Tibial artery (tissue), 4 donors: Measurements from ENCODE around the gene SEC14L5.

Experiments
- DNase-seq, 2 donors: peaks; one replicate each; pipeline ENCODE4 v3.0.0-alpha.2; 2019
- H3K27ac ChIP-seq, 2 donors: fragments of 200-600 bp; sonication (generic) in 1 of 2; 1 replicate in 1 of 2; 2 replicates in 1 of 2; pipeline ENCODE4 v1.5.1; 2018 to 2019; ENCODE audit warnings: mild to moderate bottlenecking in 1 of 2
- H3K27me3 ChIP-seq, 2 donors: fragments of 200-600 bp; sonication (generic) in 1 of 2; one replicate each; pipeline versions ENCODE4 v1.5.1 to v1.6.0; 2016 to 2019
- H3K36me3 ChIP-seq, 3 donors: fragments of 200-600 bp; sonication (generic) in 2 of 3; one replicate each; pipeline ENCODE4 v1.5.1; 2016 to 2019; ENCODE audit warnings: mild to moderate bottlenecking in 2 of 3
- H3K4me1 ChIP-seq, 4 donors: fragments of 200-600 bp; sonication (generic) in 2 of 4; 1 replicate in 3 of 4; 2 replicates in 1 of 4; pipeline ENCODE4 v1.5.1; 2016 to 2019
- H3K4me3 ChIP-seq, 2 donors: fragments of 200-600 bp; sonication (generic) in 1 of 2; 1 replicate in 1 of 2; 2 replicates in 1 of 2; pipeline ENCODE4 v1.5.1; 2018 to 2019; ENCODE audit warnings: mild to moderate bottlenecking in 2 of 2
- H3K9me3 ChIP-seq, 3 donors: fragments of 200-600 bp; sonication (generic) in 1 of 3; one replicate each; pipeline ENCODE4 v1.5.1; 2016 to 2019
- CTCF ChIP-seq, 2 experiments: fragments of 200-600 bp in 1 of 2; fragments of 450-650 bp in 1 of 2; IDR thresholded peaks; one replicate each; pipeline ENCODE4 v1.5.1; 2017 to 2019; ENCODE audit warnings: antibody characterized with exemption in 2 of 2, mild to moderate bottlenecking in 1 of 2, moderate library complexity in 1 of 2
- intact Hi-C: fragments of 100-400 bp; cut with DNase I; formaldehyde crosslinking; loops from one replicate; pipeline ENCODE4 v1.15.0; 2023; ENCODE audit warnings: low total_unique reads

The SEC14L5 gene

GRCh38 chr16:4936181-4936990 is 21.7 kb upstream of the SEC14L5 start:
- peaks cover 0 to 7% (median 0%) of the 10 kb centered on the region in 3 donors for H3K36me3 ChIP-seq
- DNase-seq = peak; percentile 45 to 74
- H3K27me3 ChIP-seq = peaks cover 0 to 33% of the 10 kb centered on the region in 2 donors
- H3K4me1 ChIP-seq = peaks cover 0 to 43% (median 36%) of the 10 kb centered on the region in 4 donors
- H3K27ac ChIP-seq = peak overlapping the region; percentile 60 to 74
- intact Hi-C loops = no loop called here
- H3K9me3 ChIP-seq = no peaks in the 10 kb centered on the region
- TF ChIP-seq CTCF (IDR thresholded peaks at IDR 0.05) = peak in 1 of 2 experiments; percentile 11
- peak overlapping the region; percentile 59 to 62 for H3K4me3 ChIP-seq

GRCh38 chr16:4936991-4937781 is 20.9 kb upstream of the SEC14L5 start, which contains the start of gene PPL:
PPL (minus strand) TSS chr16:4937148; CDS start chr16:4937045, 103 bp downstream.
- no peak for TF ChIP-seq CTCF (IDR thresholded peaks at IDR 0.05)
- Histone ChIP-seq H3K4me1 (peaks cover 0 to 45% (median 36%) of the 10 kb centered on the region in 4 donors), H3K36me3 (no peaks in the 10 kb centered on the region), H3K27ac (peak within 1 kb of the TSS; percentile 60 to 74), H3K27me3 (peaks cover 0 to 33% of the 10 kb centered on the region in 2 donors), H3K4me3 (peak within 1 kb of the TSS; percentile 59 to 62), H3K9me3 (no peaks in the 10 kb centered on the region)
- DNase-seq = peak; percentile 61 to 82
- intact Hi-C loops = no loop called here

GRCh38 chr16:4937782-4938682 is 20.1 kb upstream of the SEC14L5 start:
- peaks cover 0 to 32% of the 10 kb centered on the region in 2 donors for H3K27me3 ChIP-seq
- H3K4me1 ChIP-seq = peaks cover 0 to 54% (median 44%) of the 10 kb centered on the region in 4 donors
- no peak for TF ChIP-seq CTCF (IDR thresholded peaks at IDR 0.05)
- intact Hi-C loops = no loop called here
- no peaks in the 10 kb centered on the region for H3K9me3 ChIP-seq
- H3K4me3 ChIP-seq = peak overlapping the region in 1 of 2 donors; percentile 62
- no peaks in the 10 kb centered on the region for H3K36me3 ChIP-seq
- peak overlapping the region in 1 of 2 donors; percentile 74 for H3K27ac ChIP-seq
- no peak for DNase-seq

- Histone ChIP-seq H3K36me3 (no peaks in the 10 kb centered on the region), H3K27ac (no peak overlapping the region), H3K27me3 (peaks cover 0 to 29% of the 10 kb centered on the region in 2 donors), H3K4me1 (peaks cover 0 to 57% (median 51%) of the 10 kb centered on the region in 4 donors), H3K4me3 (no peak overlapping the region), H3K9me3 (no peaks in the 10 kb centered on the region)
- TF ChIP-seq CTCF (IDR thresholded peaks at IDR 0.05) = no peak
- intact Hi-C loops = no loop called here
- DNase-seq = no peak
Measured at GRCh38 chr16:4938683-4939030, 19.5 kb upstream of the SEC14L5 start.

GRCh38 chr16:4940719-4941118 is 17.4 kb upstream of the SEC14L5 start:
- Histone ChIP-seq H3K4me1 (peaks cover 0 to 57% (median 52%) of the 10 kb centered on the region in 4 donors), H3K27me3 (peaks cover 0 to 18% of the 10 kb centered on the region in 2 donors), H3K36me3 (no peaks in the 10 kb centered on the region), H3K27ac (no peak overlapping the region), H3K9me3 (no peaks in the 10 kb centered on the region), H3K4me3 (no peak overlapping the region)
- intact Hi-C loops = no loop called here
- no peak for DNase-seq
- no peak for TF ChIP-seq CTCF (IDR thresholded peaks at IDR 0.05)
